Measurements from ENCODE around the gene DUSP14. TPM values are rescaled to one million over a fixed set of nuclear protein-coding genes. Genes with fewer than 3 reads are reported as not detected.

The DUSP14 gene
- total and polyA plus RNA-seq, 2 of the 13 experiments (the other 11 are each of a cell fraction or from before 2014, with no cell fraction given), result 33.5 to 39.8 TPM

DNA sequence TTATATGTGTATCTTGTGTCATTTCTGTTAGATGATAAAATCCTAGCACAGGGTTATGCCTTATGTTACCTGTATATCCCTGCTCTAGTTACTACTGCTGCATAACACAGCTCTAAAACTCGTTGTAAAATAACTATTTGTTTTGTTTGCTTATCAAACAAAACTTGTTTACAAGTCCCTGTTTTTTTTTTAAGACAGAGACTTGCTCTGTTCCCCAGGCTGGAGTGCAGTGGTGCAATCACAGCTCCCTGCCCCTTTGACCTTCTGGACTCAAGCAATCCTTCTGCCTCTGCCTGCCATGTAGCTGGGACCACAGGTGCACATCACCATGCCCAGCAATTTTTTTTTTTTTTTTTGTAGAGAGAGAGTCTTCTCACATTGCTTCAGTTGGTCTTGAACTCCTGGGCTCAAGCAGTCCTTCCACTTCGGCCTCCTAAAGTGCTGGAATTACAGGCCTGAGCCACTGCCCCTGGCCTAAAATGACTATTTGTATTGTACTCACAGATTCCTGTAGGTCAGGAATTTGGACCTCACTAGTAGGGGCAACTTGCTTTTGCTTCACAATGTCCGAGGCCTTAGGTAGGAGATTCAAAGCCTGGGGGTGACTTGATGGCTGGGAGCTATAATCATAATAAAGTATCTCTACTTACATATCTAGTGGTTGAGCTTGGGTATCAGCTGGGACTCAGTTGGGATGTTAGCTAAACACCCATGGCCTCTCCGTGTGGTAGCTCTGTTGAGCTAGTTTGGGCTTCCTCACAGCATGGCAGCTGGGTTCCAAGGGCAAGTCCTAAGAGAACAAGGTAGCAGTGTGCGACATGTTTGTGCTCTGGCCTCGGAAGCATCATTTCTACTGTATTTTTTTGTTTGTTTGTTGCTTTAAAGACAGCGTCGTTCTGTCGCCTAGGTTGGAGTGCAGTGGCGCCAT is 12.6 kb downstream of the DUSP14 start (continued):
- TF ChIP-seq, protein P1, sequence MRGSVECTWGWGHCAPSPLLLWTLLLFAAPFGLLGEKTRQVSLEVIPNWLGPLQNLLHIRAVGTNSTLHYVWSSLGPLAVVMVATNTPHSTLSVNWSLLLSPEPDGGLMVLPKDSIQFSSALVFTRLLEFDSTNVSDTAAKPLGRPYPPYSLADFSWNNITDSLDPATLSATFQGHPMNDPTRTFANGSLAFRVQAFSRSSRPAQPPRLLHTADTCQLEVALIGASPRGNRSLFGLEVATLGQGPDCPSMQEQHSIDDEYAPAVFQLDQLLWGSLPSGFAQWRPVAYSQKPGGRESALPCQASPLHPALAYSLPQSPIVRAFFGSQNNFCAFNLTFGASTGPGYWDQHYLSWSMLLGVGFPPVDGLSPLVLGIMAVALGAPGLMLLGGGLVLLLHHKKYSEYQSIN (CRISPR knock-in tag; IDR thresholded peaks at IDR 0.05; ENCODE audit: borderline replicate concordance), result no peak
- TF ChIP-seq ZNF652 (CRISPR knock-in tag; IDR thresholded peaks at IDR 0.05; ENCODE audit: borderline replicate concordance, low read depth) (peak; percentile 32; the same call in 1 of the 2 replicates), MED8 (CRISPR knock-in tag; IDR thresholded peaks at IDR 0.05; ENCODE audit: insufficient replicate concordance) (no peak), DPF2 (CRISPR knock-in tag; IDR thresholded peaks at IDR 0.05; ENCODE audit: borderline replicate concordance, low read depth) (peak; percentile 90), ZNF792 (CRISPR knock-in tag; IDR thresholded peaks at IDR 0.05) (0 out of 2 replicates have a peak, but pooled peaks have one; percentile 20), ZMYM4 (CRISPR knock-in tag; IDR thresholded peaks at IDR 0.05) (peak; percentile 36; the same call in 1 of the 2 replicates), SNRNP70 (IDR thresholded peaks at IDR 0.05; ENCODE audit: low read depth, low read length) (no peak), HDAC6 (IDR thresholded peaks at IDR 0.05; ENCODE audit: low read depth, low read length) (no peak), CENPT (CRISPR knock-in tag; IDR thresholded peaks at IDR 0.05; ENCODE audit: low read depth) (no peak), IKZF4 (CRISPR knock-in tag; IDR thresholded peaks at IDR 0.05; ENCODE audit: borderline replicate concordance, low read depth, not compliant biosample characterization) (no peak), KMT2A (CRISPR knock-in tag; IDR thresholded peaks at IDR 0.05) (no peak), ZNF256 (CRISPR knock-in tag; conservative IDR thresholded peaks at IDR 0.05) (no peak), ZFY (CRISPR knock-in tag; IDR thresholded peaks at IDR 0.05) (peak; percentile 57), FOXK2 (IDR thresholded peaks at IDR 0.05) (peak; percentile 73; the same call in 1 of the 2 replicates), ZNF510 (CRISPR knock-in tag; IDR thresholded peaks at IDR 0.05; ENCODE audit: low read depth) (no peak), ZNF343 (CRISPR knock-in tag; IDR thresholded peaks at IDR 0.05) (no peak)
- TF ChIP-seq, protein P2, sequence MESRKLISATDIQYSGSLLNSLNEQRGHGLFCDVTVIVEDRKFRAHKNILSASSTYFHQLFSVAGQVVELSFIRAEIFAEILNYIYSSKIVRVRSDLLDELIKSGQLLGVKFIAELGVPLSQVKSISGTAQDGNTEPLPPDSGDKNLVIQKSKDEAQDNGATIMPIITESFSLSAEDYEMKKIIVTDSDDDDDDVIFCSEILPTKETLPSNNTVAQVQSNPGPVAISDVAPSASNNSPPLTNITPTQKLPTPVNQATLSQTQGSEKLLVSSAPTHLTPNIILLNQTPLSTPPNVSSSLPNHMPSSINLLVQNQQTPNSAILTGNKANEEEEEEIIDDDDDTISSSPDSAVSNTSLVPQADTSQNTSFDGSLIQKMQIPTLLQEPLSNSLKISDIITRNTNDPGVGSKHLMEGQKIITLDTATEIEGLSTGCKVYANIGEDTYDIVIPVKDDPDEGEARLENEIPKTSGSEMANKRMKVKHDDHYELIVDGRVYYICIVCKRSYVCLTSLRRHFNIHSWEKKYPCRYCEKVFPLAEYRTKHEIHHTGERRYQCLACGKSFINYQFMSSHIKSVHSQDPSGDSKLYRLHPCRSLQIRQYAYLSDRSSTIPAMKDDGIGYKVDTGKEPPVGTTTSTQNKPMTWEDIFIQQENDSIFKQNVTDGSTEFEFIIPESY (CRISPR knock-in tag; IDR thresholded peaks at IDR 0.05), result peak; percentile 29; the same call in 1 of the 2 replicates
- TF ChIP-seq, protein P3, sequence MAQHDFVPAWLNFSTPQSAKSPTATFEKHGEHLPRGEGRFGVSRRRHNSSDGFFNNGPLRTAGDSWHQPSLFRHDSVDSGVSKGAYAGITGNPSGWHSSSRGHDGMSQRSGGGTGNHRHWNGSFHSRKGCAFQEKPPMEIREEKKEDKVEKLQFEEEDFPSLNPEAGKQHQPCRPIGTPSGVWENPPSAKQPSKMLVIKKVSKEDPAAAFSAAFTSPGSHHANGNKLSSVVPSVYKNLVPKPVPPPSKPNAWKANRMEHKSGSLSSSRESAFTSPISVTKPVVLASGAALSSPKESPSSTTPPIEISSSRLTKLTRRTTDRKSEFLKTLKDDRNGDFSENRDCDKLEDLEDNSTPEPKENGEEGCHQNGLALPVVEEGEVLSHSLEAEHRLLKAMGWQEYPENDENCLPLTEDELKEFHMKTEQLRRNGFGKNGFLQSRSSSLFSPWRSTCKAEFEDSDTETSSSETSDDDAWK (CRISPR knock-in tag; IDR thresholded peaks at IDR 0.05), result no peak
- TF ChIP-seq, protein P4, sequence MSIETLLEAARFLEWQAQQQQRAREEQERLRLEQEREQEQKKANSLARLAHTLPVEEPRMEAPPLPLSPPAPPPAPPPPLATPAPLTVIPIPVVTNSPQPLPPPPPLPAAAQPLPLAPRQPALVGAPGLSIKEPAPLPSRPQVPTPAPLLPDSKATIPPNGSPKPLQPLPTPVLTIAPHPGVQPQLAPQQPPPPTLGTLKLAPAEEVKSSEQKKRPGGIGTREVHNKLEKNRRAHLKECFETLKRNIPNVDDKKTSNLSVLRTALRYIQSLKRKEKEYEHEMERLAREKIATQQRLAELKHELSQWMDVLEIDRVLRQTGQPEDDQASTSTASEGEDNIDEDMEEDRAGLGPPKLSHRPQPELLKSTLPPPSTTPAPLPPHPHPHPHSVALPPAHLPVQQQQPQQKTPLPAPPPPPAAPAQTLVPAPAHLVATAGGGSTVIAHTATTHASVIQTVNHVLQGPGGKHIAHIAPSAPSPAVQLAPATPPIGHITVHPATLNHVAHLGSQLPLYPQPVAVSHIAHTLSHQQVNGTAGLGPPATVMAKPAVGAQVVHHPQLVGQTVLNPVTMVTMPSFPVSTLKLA (IDR thresholded peaks at IDR 0.05), result no peak
- TF ChIP-seq, protein P5, sequence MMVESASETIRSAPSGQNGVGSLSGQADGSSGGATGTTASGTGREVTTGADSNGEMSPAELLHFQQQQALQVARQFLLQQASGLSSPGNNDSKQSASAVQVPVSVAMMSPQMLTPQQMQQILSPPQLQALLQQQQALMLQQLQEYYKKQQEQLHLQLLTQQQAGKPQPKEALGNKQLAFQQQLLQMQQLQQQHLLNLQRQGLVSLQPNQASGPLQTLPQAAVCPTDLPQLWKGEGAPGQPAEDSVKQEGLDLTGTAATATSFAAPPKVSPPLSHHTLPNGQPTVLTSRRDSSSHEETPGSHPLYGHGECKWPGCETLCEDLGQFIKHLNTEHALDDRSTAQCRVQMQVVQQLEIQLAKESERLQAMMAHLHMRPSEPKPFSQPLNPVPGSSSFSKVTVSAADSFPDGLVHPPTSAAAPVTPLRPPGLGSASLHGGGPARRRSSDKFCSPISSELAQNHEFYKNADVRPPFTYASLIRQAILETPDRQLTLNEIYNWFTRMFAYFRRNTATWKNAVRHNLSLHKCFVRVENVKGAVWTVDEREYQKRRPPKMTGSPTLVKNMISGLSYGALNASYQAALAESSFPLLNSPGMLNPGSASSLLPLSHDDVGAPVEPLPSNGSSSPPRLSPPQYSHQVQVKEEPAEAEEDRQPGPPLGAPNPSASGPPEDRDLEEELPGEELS (CRISPR knock-in tag; IDR thresholded peaks at IDR 0.05), result peak; percentile 97

Measured in HepG2 (cell line).